ENCODE results near the gene CYTL1. TPM values are rescaled to one million over a fixed set of nuclear protein-coding genes. Genes with fewer than 3 reads are reported as not detected.

Gene CYTL1
- total and polyA plus RNA-seq, 2 donors (not counting 3 experiments of a cell fraction or from before 2014, with no cell fraction given): 4.0 to 36.8 TPM

GRCh38 chr4:4995908-4996265 is 23.4 kb downstream of the CYTL1 start:
- Histone ChIP-seq H3K27ac (ENCODE audit: insufficient read depth, low read depth, low read length) (no peak overlapping the region), H2AFZ (ENCODE audit: low read depth, low read length) (no peak overlapping the region), H3K4me3 (replicated peaks in 1 of 3; ENCODE audit: insufficient read depth in 1 of 3, low read depth in 1 of 3, low read length in 3 of 3) (no peak overlapping the region), H3K9me3 (replicated peaks; ENCODE audit: control insufficient read depth, insufficient read depth, low read length) (no peaks in the 10 kb centered on the region), H3K36me3 (ENCODE audit: control insufficient read depth in 2 of 2, extremely low read depth in 1 of 2, insufficient read depth in 2 of 2, low read length in 2 of 2) (no peaks in the 10 kb centered on the region), H4K20me1 (replicated peaks; ENCODE audit: control insufficient read depth, extremely low read depth, insufficient read depth, low read length) (no peaks in the 10 kb centered on the region), H3K27me3 (ENCODE audit: control insufficient read depth in 2 of 2, insufficient read depth in 2 of 2, low read length in 2 of 2) (peaks cover 0 to 5% of the 10 kb centered on the region in 2 experiments), H3K4me2 (ENCODE audit: insufficient read depth, low read length) (no peak overlapping the region), H3K9ac (replicated peaks; ENCODE audit: extremely low read depth, insufficient read depth, low read length) (no peak overlapping the region), H3K4me1 (ENCODE audit: control insufficient read depth, extremely low read depth, insufficient read depth, low read length) (no peaks in the 10 kb centered on the region), H3K79me2 (ENCODE audit: control insufficient read depth, insufficient read depth, low read length) (no peaks in the 10 kb centered on the region), H3K9me1 (replicated peaks; ENCODE audit: control insufficient read depth, extremely low read depth, insufficient read depth, low read length) (no peaks in the 10 kb centered on the region)
- ChIA-PET POLR2A (no interaction called here), CTCF (interaction anchor here (0.6 to 1.6 kb wide), 3 partner anchors 55 to 464 kb away, joined by 3 to 5 read pairs (median 3); partner anchors contain the start of gene STK32B)
- dilution Hi-C loops (cut with MboI; ENCODE audit: extremely low pct_ligation_motif_present, low sequenced_read_pairs) (no loop called here), intact Hi-C loops (cut with micrococcal nuclease) (loop anchor here (1.0 to 5.0 kb wide), 8 partner anchors 36 to 817 kb away; partner anchors contain the start of gene STK32B)
- FAIRE-seq (no peak), DNase-seq (ENCODE audit: low read depth, low spot score) (no peak)
- TF ChIP-seq POLR2AphosphoS5 (IDR thresholded peaks at IDR 0.05; ENCODE audit: insufficient read depth, low read depth, low read length): no peak
- no peak for TF ChIP-seq GATA2 (IDR thresholded peaks at IDR 0.05; ENCODE audit: insufficient read depth, insufficient read length, low read depth, low read length)
- TF ChIP-seq POLR2A (IDR thresholded peaks at IDR 0.05; ENCODE audit: low read depth, low read length): no peak
- no peak for TF ChIP-seq MYC (IDR thresholded peaks at IDR 0.05; ENCODE audit: low read depth, low read length)
- TF ChIP-seq, protein P1, sequence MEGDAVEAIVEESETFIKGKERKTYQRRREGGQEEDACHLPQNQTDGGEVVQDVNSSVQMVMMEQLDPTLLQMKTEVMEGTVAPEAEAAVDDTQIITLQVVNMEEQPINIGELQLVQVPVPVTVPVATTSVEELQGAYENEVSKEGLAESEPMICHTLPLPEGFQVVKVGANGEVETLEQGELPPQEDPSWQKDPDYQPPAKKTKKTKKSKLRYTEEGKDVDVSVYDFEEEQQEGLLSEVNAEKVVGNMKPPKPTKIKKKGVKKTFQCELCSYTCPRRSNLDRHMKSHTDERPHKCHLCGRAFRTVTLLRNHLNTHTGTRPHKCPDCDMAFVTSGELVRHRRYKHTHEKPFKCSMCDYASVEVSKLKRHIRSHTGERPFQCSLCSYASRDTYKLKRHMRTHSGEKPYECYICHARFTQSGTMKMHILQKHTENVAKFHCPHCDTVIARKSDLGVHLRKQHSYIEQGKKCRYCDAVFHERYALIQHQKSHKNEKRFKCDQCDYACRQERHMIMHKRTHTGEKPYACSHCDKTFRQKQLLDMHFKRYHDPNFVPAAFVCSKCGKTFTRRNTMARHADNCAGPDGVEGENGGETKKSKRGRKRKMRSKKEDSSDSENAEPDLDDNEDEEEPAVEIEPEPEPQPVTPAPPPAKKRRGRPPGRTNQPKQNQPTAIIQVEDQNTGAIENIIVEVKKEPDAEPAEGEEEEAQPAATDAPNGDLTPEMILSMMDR (IDR thresholded peaks at IDR 0.05; ENCODE audit: extremely low read depth in 1 of 2, insufficient read depth in 1 of 2, low read depth in 1 of 2, low read length in 2 of 2): no peak
- TF ChIP-seq JUN (IDR thresholded peaks at IDR 0.05; ENCODE audit: borderline replicate concordance, insufficient read depth, insufficient read length, low read depth): no peak
- TF ChIP-seq EZH2 (IDR thresholded peaks at IDR 0.05; ENCODE audit: borderline replicate concordance, low read depth, low read length, severe bottlenecking): no peak
- BruUV-seq (replicated peaks): no TSS peak
